ENCODE results near the gene HCN1. TPM values are rescaled to one million over a fixed set of nuclear protein-coding genes. Genes with fewer than 3 reads are reported as not detected.
"Not testable (repeated sequence)": the region's sequence is repeated elsewhere in the genome, so short reads cannot be mapped to it uniquely, and the experiment has no call there.

The HCN1 gene
- total and polyA plus RNA-seq, 12 donors = under 0.01 to 2.8 (median 1.3) TPM; not detected in 3

DNA sequence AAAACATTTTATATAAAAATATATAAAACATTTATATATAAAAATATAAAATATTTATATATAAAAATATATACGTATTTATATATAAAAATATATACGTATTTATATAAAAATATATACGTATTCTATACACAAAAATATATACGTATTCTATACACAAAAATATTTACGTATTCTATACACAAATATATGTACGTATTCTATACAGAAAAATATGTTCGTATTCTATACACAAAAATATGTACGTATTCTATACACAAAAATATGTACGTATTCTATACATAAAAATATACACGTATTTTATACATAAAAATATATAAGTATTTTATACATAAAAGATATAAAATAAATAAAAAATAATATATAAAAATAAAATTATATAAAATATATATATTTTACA lies 323.6 kb downstream of the HCN1 start:
- no peaks in the 10 kb centered on the region for H3K9me3 ChIP-seq (replicated peaks in 1 of 3)
- intact Hi-C loops (cut with DNase I) = no loop called here
- no peak for DNase-seq
- WGBS, 4 donors = 85 to 93% (median 92%) methylated on average over 10 of the region's 10 CpGs
- H3K4me3 ChIP-seq = no peak overlapping the region
- no peaks in the 10 kb centered on the region for H3K27me3 ChIP-seq
- H3K4me1 ChIP-seq (replicated peaks in 1 of 2) = no peaks in the 10 kb centered on the region
- H3K27ac ChIP-seq = no peak overlapping the region
- TF ChIP-seq POLR2A (IDR thresholded peaks at IDR 0.05) = no peak
- TF ChIP-seq, protein P1, sequence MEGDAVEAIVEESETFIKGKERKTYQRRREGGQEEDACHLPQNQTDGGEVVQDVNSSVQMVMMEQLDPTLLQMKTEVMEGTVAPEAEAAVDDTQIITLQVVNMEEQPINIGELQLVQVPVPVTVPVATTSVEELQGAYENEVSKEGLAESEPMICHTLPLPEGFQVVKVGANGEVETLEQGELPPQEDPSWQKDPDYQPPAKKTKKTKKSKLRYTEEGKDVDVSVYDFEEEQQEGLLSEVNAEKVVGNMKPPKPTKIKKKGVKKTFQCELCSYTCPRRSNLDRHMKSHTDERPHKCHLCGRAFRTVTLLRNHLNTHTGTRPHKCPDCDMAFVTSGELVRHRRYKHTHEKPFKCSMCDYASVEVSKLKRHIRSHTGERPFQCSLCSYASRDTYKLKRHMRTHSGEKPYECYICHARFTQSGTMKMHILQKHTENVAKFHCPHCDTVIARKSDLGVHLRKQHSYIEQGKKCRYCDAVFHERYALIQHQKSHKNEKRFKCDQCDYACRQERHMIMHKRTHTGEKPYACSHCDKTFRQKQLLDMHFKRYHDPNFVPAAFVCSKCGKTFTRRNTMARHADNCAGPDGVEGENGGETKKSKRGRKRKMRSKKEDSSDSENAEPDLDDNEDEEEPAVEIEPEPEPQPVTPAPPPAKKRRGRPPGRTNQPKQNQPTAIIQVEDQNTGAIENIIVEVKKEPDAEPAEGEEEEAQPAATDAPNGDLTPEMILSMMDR (IDR thresholded peaks at IDR 0.05) = no peak
- H3K36me3 ChIP-seq (replicated peaks in 1 of 2) = no peaks in the 10 kb centered on the region

DNA sequence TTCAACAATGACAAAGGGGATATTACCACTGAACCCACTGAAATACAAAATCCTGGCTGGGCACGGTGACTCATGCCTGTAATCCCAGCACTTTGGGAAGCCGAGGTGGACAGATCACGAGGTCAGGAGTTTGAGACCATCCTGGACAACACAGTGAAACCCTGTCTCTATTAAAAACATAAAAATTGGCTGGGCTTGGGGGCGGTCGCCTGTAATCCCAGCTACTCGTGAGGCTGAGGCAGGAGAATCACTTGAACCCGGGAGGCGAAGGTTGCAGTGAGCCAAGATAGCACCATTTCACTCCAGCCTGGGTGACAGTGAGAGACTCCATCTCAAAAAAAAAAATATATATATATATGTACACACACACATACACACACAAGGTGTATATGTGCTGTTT lies 324.8 kb downstream of the HCN1 start:
- WGBS, 4 donors = 88 to 95% (median 94%) methylated on average over 7 to 8 of the region's 8 CpGs
- peak in 2 of 7 donors; percentile 19 to 55 for DNase-seq
- H3K36me3 ChIP-seq (replicated peaks in 1 of 2); H3K4me1 ChIP-seq (replicated peaks in 1 of 2); H3K27ac ChIP-seq; intact Hi-C loops (cut with DNase I); H3K4me3 ChIP-seq; H3K27me3 ChIP-seq; H3K9me3 ChIP-seq (replicated peaks in 1 of 3): not testable (repeated sequence)

DNA sequence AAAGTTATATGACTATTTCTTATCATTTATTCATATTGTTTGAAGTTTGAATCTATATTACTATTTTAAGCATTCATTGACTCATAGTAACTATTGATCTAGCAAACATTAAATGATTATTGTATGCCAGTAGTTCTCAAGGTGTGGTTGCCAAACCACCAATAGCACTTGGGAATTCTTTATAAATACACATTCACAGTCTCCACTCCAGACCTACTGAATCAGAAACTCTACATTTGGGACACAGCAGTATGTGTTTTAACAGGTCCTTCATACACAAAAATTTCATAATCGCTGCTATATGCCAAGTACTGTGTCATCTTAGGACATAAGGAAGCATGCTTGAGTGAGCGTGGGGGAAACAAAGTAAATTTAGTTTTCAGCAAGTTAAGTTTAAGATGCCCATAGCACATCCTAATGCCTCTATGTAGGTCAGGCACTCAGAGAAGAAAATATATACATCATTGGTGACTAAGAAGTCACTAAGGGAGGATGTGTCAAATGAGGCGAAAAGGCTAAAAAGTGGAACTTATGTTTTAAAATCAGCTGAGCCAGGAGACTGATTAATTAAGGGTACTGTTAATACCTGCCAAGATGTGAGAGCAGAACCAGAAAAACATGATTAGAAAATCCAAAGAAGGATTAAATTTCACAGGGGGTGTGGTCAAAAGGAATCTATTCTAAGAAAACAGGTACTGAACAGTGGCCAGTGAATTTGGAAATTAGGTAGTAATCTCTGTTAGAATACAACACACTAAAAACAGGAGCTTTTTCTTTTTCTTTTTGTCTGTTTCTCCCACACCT lies 340.8 kb downstream of the HCN1 start:
- 75 to 87% (median 86%) methylated on average over 3 of the region's 3 CpGs for WGBS, 4 donors
- no peaks in the 10 kb centered on the region for H3K36me3 ChIP-seq (replicated peaks in 1 of 2)
- DNase-seq = no peak
- no peaks in the 10 kb centered on the region for H3K4me1 ChIP-seq (replicated peaks in 1 of 2)
- no peak overlapping the region for H3K27ac ChIP-seq
- intact Hi-C loops (cut with DNase I) = no loop called here
- no peaks in the 10 kb centered on the region for H3K9me3 ChIP-seq (replicated peaks in 1 of 3)
- H3K4me3 ChIP-seq = no peak overlapping the region
- H3K27me3 ChIP-seq = no peaks in the 10 kb centered on the region
- TF ChIP-seq, protein P1 (IDR thresholded peaks at IDR 0.05) = no peak

DNA sequence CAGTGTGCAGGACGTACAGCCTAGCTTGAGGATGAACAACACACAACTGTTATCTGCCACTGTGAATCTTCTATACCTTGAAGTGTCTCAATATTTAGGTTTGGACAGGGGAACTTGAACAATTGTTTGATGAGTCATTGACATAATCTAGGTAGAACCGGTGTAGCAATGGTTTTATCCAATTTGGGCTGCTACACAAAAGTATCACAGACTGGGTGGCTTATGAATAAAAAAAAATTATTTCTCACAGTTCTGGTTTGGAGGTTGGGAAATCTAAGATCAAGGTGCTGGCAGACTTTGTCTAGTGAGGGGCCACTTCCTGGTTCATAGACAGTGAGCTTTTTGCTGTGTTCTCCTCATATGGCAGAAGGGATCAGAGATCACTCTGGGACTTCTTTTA lies 359.7 kb downstream of the HCN1 start:
- H3K9me3 ChIP-seq (replicated peaks in 1 of 3) = no peaks in the 10 kb centered on the region
- no peak overlapping the region for H3K4me3 ChIP-seq
- intact Hi-C loops (cut with DNase I) = no loop called here
- no peaks in the 10 kb centered on the region for H3K4me1 ChIP-seq (replicated peaks in 1 of 2)
- 73 to 82% (median 76%) methylated on average over 2 of the region's 2 CpGs for WGBS, 4 donors
- DNase-seq = no peak
- H3K27ac ChIP-seq = no peak overlapping the region
- TF ChIP-seq, protein P1 (IDR thresholded peaks at IDR 0.05) = no peak
- no peak for TF ChIP-seq POLR2A (IDR thresholded peaks at IDR 0.05)
- no peaks in the 10 kb centered on the region for H3K36me3 ChIP-seq (replicated peaks in 1 of 2)
- H3K27me3 ChIP-seq = no peaks in the 10 kb centered on the region

DNA sequence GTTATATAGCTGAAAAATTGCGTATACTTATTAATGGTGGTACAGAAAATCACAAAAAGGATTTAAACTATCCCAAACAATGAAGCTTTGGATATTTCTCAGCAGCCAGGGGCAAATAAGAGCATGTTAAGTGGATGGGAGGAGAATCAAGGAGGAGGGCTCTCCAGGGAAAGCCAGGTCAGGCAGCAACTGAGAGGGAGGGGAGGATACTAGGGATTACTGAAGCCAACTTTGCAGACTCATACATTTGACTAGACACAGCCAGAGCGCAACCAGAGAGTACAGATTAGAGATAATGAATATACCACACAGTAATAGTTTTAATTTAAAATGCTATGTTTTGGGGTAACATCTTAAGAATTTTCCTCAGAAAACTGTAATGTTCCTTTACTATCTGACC lies 360.2 kb downstream of the HCN1 start:
- no peak overlapping the region for H3K27ac ChIP-seq
- no peaks in the 10 kb centered on the region for H3K27me3 ChIP-seq
- 78 to 93% (median 89%) methylated on average over 2 of the region's 2 CpGs for WGBS, 4 donors
- no peak overlapping the region for H3K4me3 ChIP-seq
- H3K36me3 ChIP-seq (replicated peaks in 1 of 2) = no peaks in the 10 kb centered on the region
- no peaks in the 10 kb centered on the region for H3K4me1 ChIP-seq (replicated peaks in 1 of 2)
- no peak for DNase-seq
- no peaks in the 10 kb centered on the region for H3K9me3 ChIP-seq (replicated peaks in 1 of 3)
- intact Hi-C loops (cut with DNase I) = no loop called here
- TF ChIP-seq POLR2A (IDR thresholded peaks at IDR 0.05) = no peak
